HG03354 (cell line): ENCODE measurements around the gene SDHAF3.
"Not testable (repeated sequence)": the region's sequence is repeated elsewhere in the genome, so short reads cannot be mapped to it uniquely, and the experiment has no call there.

Experiments
- ATAC-seq: cut with Tn5 transposase; IDR thresholded peaks from one replicate; pipeline ENCODE4 v1.9.1; 2021; ENCODE audit warnings: mild to moderate bottlenecking; ENCODE audit not compliant: unreplicated experiment, poor library complexity, severe bottlenecking

Gene SDHAF3

GRCh38 chr7:97117372-97118188 lies at the start of gene SDHAF3:
Gene SDHAF3 (plus strand): TSS chr7:97117698. CDS start chr7:97117724, 26 bp downstream.
- ATAC-seq: peak; percentile 91

GRCh38 chr7:97072025-97072424 lies 45.5 kb upstream of the SDHAF3 start:
- not testable (repeated sequence) for ATAC-seq

GRCh38 chr7:97075928-97076327 lies 41.6 kb upstream of the SDHAF3 start:
- no peak for ATAC-seq

- ATAC-seq: peak; percentile 85
Observed at GRCh38 chr7:97078023-97078969, 39.2 kb upstream of the SDHAF3 start.

- no peak for ATAC-seq
Observed at GRCh38 chr7:97079300-97079699, 38.2 kb upstream of the SDHAF3 start.

- no peak for ATAC-seq
Observed at GRCh38 chr7:97081521-97082300, 35.8 kb upstream of the SDHAF3 start.

GRCh38 chr7:97088364-97088763 lies 29.1 kb upstream of the SDHAF3 start:
- ATAC-seq: no peak

- ATAC-seq: no peak
Observed at GRCh38 chr7:97089771-97090170, 27.7 kb upstream of the SDHAF3 start.

- ATAC-seq: no peak
Observed at GRCh38 chr7:97090761-97091353, 26.6 kb upstream of the SDHAF3 start.

GRCh38 chr7:97094284-97094930 lies 23.1 kb upstream of the SDHAF3 start:
- no peak for ATAC-seq

- no peak for ATAC-seq
Observed at GRCh38 chr7:97096037-97096436, 21.5 kb upstream of the SDHAF3 start.

GRCh38 chr7:97096661-97097060 lies 20.8 kb upstream of the SDHAF3 start:
- no peak for ATAC-seq

- ATAC-seq: peak; percentile 98
Observed at GRCh38 chr7:97104719-97105238, 12.7 kb upstream of the SDHAF3 start.

- no peak for ATAC-seq
Observed at GRCh38 chr7:97107192-97107800, 10.2 kb upstream of the SDHAF3 start.

GRCh38 chr7:97116308-97116707 lies 1.2 kb upstream of the SDHAF3 start:
- peak; percentile 35 for ATAC-seq

- ATAC-seq: no peak
Observed at GRCh38 chr7:97117035-97117371, 495 bp upstream of the SDHAF3 start.

- ATAC-seq: no peak
Observed at GRCh38 chr7:97118306-97118917, 914 bp downstream of the SDHAF3 start.

- ATAC-seq: no peak
Observed at GRCh38 chr7:97119747-97120146, 2.2 kb downstream of the SDHAF3 start.
